ENCODE measurements around the gene DIS3L2.

GRCh38 chr2:231970461-231970860 is 8.9 kb downstream of the DIS3L2 start:
- TF ChIP-seq ELK1 (IDR thresholded peaks at IDR 0.05; ENCODE audit: borderline replicate concordance, low read depth, low read length) (no peak), CTCF (conservative IDR thresholded peaks at IDR 0.05; ENCODE audit: low read depth, low read length) (no peak), SMC3 (IDR thresholded peaks at IDR 0.05; ENCODE audit: low read depth, low read length) (no peak), FOS (IDR thresholded peaks at IDR 0.05; ENCODE audit: low read depth, low read length) (no peak), POLR2A (IDR thresholded peaks at IDR 0.05; ENCODE audit: low read depth, low read length) (no peak), RAD21 (IDR thresholded peaks at IDR 0.05; ENCODE audit: low read length) (no peak), RFX5 (IDR thresholded peaks at IDR 0.05; ENCODE audit: low read depth, low read length) (no peak), CEBPB (IDR thresholded peaks at IDR 0.05; ENCODE audit: low read depth, low read length) (no peak), NFE2L2 (IDR thresholded peaks at IDR 0.05; ENCODE audit: low read depth, low read length) (no peak), USF2 (IDR thresholded peaks at IDR 0.05; ENCODE audit: low read depth, low read length) (no peak), MAFK (IDR thresholded peaks at IDR 0.05; ENCODE audit: low read depth, low read length) (no peak), MXI1 (IDR thresholded peaks at IDR 0.05; ENCODE audit: borderline replicate concordance, low read depth, low read length) (no peak), BHLHE40 (IDR thresholded peaks at IDR 0.05; ENCODE audit: low read depth, low read length) (no peak), RCOR1 (IDR thresholded peaks at IDR 0.05; ENCODE audit: insufficient replicate concordance, low read length) (no peak)
